H1 (cell line): Measurements from ENCODE around the gene RIF1. TPM values are rescaled to one million over a fixed set of nuclear protein-coding genes. Genes with fewer than 3 reads are reported as not detected.

Source experiments
- ATF3 ChIP-seq: IDR thresholded peaks from 2 replicates; pipeline ENCODE4 v1.6.1; 2011; ENCODE audit warnings: low read depth, mild to moderate bottlenecking, low read length; ENCODE audit not compliant: insufficient read depth
- KDM1A ChIP-seq: fragments of 200-600, 300-600 bp; sonication (generic); IDR thresholded peaks from 2 replicates; pipeline ENCODE4 v1.7.1; 2016; ENCODE audit warnings: mild to moderate bottlenecking, low read length, borderline replicate concordance
- MAFK ChIP-seq: IDR thresholded peaks from 2 replicates; pipeline ENCODE4 v1.6.1; 2012; ENCODE audit warnings: low read depth, mild to moderate bottlenecking, improper control_type of control experiment, low read length
- NRF1 ChIP-seq: IDR thresholded peaks from 2 replicates; pipeline ENCODE4 v1.6.1; 2011; ENCODE audit warnings: mild to moderate bottlenecking, low read depth, low read length, improper control_type of control experiment
- POLR2A ChIP-seq, 2 experiments: IDR thresholded peaks; 1 replicate in 1 of 2; 2 replicates in 1 of 2; pipeline ENCODE4 v1.6.1; 2011; ENCODE audit warnings: low read depth in 2 of 2, low read length in 2 of 2, mild to moderate bottlenecking in 2 of 2; ENCODE audit errors: control extremely low read depth in 1 of 2
- TAF7 ChIP-seq: optimal IDR thresholded peaks from 2 replicates; pipeline ENCODE3; 2011; ENCODE audit warnings: low read depth, mild to moderate bottlenecking, inconsistent platforms, low read length, moderate library complexity, borderline replicate concordance
- TEAD4 ChIP-seq: IDR thresholded peaks from 2 replicates; pipeline ENCODE4 v1.6.1; 2012; ENCODE audit warnings: low read depth, low read length, inconsistent platforms, mixed read lengths
- polyA plus RNA-seq, 7 experiments: library from polyadenylated mRNA; depleted of rRNA in 3 of 7; stranded (reverse) in 5 of 7; unstranded in 2 of 7; fragments of >200 nt in 5 of 7; fragments of 200-250 nt in 2 of 7; gene quantifications; 1 replicate in 5 of 7; 2 replicates in 1 of 7; 4 replicates in 1 of 7; pipeline versions ENCODE4 v1.2.1 to v1.2.3, GENCODE V29; 2011 to 2013; ENCODE audit warnings: missing spikeins in 2 of 7, mixed read lengths in 2 of 7
- total RNA-seq: library from RNA; stranded (reverse); fragmentation: NEBNext Ultra II Directional; extraction: Animal tissue kit (Norgen Biotek cat#: 25700); gene quantifications from 2 replicates; pipeline ENCODE4 v1.2.1, GENCODE V29; 2021

RIF1 gene
- total and polyA plus RNA-seq, 2 of the 8 experiments (the other 6 are each of a cell fraction or from before 2014, with no cell fraction given) = 9.5 to 104 TPM

GRCh38 chr2:151408788-151409600, 708 bp upstream of the RIF1 start (continued):
- TF ChIP-seq ATF3 (no peak), NRF1 (no peak), KDM1A (0 out of 2 replicates have a peak, but pooled peaks have one; percentile 74), POLR2A (IDR thresholded peaks at IDR 0.05; ENCODE audit: control extremely low read depth in 1 of 2, low read depth in 2 of 2, low read length in 2 of 2) (no peak), TEAD4 (peak; percentile 65; the same call in 1 of the 2 replicates), MAFK (no peak), TAF7 (no peak)
